Lung microvascular endothelial cell (primary cell): ENCODE results near the gene PARP8. TPM values are rescaled to one million over a fixed set of nuclear protein-coding genes. Genes with fewer than 3 reads are reported as not detected.
A peak's percentile ranks its signal among the peaks of the same experiment; 100 is the strongest.

Experiments
- DNase-seq, 2 donors: peaks; one replicate each; pipeline versions ENCODE4 v3.0.0 to v3.0.0-alpha.2; 2010; ENCODE audit warnings: low read depth in 2 of 2
- total RNA-seq: library from RNA; depleted of rRNA; stranded (reverse); fragments of >200 nt; gene quantifications from 2 replicates; pipeline ENCODE4 v1.2.1, GENCODE V29; 2014

PARP8 gene
- total RNA-seq, 1 donor from 2014 or later, result 0.99 TPM

DNA sequence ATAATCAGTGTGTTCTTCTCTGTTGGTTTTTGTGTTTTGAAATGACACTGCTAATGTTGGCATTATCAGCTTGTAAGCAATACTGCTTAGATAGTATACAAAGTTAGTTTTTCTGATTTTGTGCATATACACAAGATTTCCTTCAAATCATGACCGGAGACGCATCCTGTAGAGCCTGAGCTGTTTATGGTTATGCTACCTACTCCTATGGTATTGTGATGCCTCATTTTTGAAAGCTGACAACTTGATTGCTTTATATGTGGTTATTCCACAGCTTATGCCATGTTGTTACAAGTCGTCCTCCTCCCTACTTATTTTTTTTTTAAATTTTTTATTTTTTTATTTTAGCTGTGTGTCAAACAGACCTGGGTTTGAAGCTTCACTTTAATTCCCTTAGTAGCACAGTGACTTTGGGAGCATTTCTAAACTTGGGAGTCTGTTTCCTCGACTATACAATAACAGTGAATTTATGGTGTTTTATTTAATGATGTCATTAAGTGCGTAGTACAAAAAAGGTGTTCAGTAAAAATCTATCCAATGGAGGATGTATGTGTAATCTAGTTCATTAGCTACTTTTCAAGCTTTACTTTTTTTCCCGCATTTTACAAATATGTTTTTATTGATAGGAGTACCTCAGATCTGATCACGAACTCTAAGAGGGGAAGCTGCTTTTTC lies 59.5 kb downstream of the PARP8 start:
- DNase-seq, result no peak

DNA sequence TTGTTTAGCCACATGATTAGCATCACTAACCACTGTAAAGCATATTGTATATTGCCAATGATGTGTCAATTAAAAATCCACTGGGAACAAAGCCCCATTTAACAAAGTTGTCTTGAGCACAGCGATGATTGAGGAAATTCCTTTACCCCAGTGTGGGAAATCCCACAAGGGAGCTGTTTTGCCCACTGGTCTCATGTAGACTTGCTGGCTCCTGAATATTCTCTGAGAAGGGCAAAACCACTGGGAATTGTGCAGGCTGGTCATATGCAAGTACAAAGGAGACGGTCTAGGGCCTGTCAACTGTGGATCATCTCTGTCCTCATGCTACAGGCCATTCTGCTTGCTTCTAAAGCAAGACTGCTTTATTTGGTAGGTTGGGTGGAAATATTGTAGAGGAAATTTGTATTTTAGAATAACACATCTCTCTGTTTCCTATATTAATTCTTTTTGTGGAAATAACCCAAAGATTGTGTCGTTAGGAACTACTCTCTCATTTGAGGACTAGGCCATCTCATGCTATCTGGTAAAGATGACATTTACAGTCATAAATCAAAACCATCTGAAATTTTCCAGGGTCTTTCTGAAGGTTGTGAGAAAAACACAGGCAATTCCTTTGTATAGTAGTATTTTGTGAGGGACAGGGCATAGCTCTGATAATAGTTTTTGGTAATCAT lies 60.2 kb downstream of the PARP8 start:
- DNase-seq, result no peak

DNA sequence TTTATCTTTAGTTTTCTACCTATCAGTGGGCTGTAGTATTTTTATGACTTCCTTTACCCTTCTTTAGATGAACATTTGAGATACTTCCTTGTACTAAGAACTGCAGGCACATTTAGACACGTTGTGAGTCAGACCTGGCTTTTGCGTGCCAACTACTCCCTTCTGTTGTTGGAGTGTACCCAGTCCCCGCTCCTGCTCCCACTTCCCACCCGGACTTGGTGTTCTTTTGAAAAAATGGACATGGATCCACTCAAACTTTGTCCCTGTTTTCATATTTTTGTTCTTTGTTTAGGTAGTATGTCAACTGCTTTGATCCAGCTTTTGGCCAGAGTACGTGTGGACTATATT lies 60.7 kb downstream of the PARP8 start:
- DNase-seq, result no peak

DNA sequence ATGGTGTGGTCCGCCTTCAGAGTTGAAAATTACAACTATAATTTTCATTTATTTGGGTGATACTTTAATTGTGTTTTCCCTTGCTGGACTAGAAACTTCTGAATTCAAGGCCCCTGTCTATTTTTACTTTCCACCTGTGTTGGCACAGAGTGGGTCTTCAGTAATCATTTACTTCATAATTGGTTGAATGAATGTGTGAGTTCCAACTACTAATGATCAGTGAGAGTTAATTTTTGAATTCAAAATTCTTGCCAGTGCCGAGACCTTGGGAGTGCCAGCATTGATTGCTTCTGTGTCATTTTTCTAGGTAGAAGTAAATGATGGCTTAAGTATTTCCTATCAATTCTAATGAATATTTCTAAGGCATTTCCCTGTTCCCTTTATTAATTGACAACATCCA lies 61.4 kb downstream of the PARP8 start:
- DNase-seq, result no peak

DNA sequence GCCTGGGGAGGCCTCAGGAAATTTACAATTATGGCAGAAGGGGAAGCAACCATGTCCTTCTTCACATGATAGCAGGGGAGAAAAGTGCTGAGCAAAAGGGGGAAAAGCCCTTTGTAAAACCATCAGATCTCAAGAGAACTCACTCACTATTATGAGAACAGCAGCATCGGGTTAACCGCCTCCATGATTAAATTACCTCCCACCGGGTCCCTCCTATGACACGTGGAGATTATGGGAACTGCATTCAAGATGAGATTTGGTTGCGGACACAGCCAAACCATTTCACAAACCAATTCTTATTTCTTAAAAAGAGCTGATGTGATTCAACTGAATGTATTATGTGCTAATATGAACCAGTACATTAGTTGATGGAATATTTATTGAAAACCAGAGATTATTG lies 63.9 kb downstream of the PARP8 start:
- no peak for DNase-seq

DNA sequence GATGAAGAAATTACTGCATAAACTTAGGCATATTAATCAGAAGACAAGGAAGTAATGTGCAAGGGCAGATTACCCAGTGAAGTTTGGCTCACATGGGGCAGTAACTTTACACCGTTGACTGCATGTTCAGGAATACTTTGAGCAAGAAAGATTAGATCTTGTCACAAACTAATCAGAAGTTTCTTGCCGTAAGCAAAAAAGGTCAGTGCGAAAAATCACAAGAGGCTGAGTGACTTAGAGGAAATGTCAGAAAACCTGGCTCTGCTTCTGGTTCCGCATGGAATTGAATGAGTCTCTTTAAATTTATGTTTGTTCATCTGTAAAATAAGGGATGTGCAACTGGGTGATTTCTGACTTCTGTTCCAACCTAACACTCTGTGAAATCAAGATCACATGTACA lies 64.4 kb downstream of the PARP8 start:
- no peak for DNase-seq

DNA sequence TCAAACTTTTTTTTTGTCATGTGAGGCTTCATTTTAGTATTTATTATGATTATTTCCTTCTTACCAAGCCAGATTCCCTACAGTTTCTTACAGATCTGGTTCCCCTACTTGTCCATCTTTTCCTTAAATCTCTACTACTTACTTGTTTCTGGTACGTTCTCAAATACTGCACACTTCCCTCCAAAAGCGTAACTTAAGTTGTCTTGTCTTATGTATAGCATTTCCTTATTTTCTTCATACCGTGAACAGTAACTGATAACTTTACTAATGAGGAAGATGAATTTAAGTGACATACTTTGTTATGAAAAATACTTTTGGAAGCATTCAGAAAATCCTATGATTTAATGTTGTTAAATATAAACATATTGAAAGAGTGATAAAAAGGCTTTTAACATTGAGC lies 67.3 kb downstream of the PARP8 start:
- no peak for DNase-seq

DNA sequence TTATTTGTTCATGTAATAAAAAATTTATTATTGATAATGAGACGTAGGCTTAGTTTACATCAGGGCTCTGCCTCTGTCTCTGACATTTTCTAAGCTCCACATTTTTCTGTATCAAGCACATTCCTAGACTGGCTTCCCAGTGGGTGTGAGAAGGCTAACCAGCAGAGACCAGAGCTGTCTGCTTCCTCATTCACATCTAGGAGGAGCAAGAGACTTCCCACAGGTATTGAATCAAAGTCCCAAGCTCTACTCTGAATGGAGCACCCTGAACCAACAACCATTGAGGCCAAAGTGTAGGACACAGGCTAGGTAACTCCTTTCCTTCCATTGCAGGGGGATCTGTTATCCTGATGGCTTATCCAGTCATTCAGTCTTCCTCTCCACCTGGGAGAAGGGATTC lies 72.4 kb downstream of the PARP8 start:
- no peak for DNase-seq

DNA sequence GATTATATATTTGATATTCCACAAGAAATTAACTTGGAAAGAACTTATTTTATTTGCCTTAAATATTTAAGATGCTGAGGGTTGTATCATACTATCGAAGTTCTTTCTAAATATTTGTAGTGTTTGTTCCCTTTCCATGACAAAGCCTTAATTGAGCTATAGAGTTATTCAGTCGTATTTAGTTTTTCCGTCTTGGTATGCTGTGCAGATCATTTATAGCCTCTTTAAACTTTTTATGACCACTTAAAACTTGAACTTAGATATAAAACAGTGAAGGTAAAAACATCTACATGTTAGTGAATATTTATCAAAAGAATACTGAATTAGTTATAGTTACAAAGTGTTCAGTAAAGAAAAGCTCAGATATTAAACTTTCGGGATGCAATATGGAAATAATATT lies 74.4 kb downstream of the PARP8 start:
- DNase-seq, result no peak

DNA sequence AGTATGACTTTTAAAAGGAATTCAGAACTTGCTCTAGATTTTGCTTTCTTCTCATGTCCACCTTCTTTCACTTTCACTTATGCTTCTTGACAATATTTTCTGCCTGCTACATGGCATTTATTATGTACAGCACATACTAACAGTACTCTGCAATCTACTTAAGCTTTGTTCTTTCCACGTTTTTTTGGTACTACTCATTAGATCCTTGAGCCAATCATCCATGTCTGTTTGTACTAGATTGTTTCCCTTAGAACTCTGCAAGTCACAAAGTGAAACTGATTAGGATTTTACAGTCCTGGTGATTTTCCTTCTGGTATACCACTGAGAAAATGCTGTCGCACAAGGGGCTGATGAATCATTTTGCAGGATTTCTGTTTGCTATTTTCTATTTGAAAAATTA lies 78.3 kb downstream of the PARP8 start:
- no peak for DNase-seq

DNA sequence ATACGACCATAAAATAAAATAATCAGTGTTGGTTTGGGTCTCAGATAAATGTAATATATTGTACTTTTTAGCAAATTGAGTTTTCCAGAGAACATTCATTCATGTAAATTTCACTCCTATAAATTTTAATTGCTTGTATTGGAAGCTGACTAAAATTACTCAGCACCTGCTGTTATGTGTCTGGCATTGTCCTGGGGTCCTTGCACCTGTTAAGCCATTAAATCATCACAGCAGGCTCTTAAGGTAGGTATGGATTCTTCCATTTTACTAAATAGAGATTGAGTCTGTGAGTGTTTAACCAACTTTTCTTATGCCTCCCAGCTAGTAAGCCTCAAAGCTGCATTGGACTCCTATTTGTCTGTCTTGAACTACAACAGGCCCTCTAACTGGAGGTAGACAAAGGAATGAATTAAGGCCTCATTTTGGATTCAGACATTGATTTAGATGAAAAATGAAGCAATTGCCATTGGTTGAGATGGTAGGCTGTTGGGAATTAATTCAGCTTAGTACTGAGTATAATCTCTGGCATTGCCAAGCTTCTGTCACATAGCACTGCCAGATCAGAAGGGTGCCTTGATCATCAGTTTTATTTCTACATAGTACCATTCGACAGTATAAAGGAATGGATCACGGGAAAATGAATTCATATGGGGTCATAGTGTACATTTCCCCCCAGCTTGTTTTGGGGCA lies 78.9 kb downstream of the PARP8 start:
- DNase-seq, result no peak

DNA sequence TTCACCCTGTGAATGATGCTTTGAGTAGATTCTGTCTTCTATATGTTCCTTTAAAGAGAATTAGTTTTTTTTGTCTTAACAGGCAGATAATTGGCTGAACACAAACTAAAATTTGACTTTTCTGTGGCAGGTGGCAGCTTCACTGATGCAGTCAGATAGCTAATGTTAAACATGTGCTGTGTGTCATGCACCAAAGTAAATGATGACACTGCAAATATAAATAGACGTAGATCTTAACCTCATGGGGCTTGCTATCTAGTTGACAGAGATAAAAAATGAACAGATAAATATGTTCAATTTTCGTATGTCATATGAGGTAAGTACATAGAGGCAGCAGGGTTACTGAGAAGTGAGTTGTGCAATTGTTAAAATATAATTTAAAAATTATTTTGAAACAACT lies 82.7 kb downstream of the PARP8 start:
- no peak for DNase-seq

DNA sequence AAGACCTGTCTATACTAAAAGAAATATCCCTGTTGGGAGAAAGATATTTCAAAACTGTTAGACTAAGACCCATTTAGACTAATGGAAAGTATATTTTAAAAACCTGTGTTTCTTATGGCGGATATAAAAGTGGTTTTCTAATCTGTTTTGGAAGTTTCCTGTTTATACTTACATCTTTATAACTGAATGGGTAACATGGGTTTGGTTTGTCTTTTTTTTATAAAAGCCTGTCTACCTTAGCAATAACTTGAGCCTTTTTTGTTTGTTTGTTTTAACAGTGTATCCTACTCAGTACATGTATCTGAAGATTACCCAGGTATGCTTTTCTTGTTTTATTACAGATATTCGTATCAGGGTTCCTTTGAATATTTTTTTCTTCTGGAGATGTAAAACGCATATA lies 83.4 kb downstream of the PARP8 start:
- DNase-seq, result no peak

DNA sequence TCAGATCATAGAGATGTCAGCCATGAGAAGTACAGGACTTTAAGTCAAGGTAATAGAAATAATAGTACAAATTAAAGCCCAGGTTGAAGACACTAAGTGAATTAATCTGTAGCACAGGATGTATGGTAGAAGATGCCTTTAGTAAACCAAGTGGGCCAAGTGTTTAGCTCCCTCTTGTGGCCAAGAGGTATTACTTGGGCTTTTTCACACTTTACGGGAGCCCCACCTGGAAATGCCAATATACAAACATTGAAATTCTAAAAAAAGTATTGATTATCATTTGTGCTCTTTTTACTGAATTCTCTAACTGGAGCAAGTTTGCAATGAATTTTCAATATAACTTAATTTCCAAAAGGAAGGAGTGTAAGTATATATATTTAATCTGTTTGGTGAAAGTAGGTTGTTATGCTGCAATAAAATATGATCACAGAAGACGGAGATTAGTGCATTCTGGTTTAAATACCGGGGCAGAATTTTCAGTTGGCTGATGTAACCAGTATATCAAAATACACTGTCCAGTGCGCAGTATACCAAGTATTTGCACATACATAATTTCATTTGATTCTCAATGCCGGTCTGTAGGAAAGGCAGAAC lies 84.7 kb downstream of the PARP8 start:
- peak; percentile 23 to 29 for DNase-seq

DNA sequence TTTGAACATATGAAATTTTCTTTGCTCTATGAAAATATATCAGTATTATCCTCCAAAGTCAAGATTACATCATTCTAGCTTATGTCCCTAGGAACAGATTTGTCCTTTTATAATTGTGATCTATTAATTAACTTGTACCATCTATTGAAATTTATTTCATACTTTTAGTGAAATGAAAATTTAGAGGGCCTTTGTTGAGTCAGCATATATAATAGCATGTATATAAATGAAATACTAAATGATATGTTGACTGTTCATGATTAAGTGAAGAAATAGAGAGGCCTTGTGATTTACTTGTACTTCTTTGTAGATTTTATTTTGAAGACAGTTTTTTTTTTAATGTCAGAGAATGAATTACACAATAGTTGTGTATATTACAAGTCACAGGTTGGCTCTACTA lies 86.4 kb downstream of the PARP8 start:
- DNase-seq, result no peak

DNA sequence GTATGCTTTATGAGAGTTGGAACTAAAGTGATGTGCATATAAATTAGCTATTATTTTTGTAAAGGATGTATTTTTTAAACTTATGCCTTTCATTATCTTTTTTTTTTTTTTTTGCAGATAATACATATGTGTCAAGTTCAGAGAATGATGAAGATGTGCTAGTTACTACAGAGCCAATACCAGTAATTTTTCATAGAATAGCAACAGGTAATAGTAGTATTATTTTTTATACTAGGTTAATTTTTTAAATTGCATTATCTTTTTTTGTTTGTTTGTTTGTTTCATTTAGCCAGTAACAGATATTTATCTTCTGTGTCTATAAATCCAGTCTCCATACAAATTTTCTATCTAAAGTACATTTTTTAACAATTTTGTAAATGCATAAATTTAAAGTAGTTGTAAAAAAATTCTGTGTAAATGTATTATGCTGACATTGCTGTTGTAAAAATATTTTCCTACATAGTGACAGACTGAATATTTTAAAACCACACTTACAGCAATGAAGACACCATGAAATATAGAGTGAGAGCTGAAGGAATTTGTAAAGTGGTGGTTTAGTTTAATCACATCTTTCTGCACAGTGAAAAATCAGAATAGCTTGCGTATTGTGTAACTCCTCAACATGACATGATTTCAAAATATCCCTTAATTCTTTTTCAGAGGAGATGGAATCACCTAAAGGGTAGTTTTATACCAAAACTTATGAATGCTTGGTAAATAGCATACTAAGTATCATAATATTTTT lies 93.3 kb downstream of the PARP8 start:
- DNase-seq, result no peak

DNA sequence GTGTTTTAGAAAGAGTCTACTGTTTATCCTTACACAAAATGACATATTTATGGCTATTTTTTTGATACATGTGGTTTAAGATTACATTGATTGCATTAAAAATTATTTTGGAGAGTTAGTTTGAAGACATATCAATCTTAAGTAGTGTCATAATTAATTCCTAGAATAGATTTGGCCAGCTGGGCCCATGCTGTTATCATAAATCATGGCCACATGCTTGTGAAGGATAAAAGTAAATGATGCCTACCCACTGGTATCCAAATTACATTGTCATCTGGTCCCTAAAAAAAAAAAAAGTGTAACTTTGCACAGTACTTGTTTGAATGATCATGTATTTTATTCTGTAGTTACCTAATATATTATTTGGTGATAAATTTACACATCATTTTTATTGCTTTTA lies 96.9 kb downstream of the PARP8 start:
- no peak for DNase-seq

DNA sequence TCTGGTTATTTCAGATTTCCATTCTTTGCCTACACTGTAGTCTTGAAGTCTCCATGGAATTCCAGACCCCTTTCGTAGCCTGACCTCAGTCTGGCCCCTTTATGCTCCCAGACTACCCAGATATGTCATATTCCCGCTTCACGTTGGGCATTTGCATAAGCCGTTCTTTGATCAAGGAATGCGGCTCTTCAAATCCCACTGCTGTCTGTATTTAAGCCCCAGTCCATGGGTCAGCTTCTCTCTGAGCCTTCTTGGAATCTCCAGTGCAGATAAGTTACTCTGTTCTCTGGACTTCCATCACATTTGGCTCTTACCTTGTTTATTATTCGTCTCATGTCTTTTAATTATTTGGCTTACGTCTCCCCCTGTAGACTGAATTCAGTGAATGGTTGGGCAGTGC lies 97.4 kb downstream of the PARP8 start:
- DNase-seq, result no peak

DNA sequence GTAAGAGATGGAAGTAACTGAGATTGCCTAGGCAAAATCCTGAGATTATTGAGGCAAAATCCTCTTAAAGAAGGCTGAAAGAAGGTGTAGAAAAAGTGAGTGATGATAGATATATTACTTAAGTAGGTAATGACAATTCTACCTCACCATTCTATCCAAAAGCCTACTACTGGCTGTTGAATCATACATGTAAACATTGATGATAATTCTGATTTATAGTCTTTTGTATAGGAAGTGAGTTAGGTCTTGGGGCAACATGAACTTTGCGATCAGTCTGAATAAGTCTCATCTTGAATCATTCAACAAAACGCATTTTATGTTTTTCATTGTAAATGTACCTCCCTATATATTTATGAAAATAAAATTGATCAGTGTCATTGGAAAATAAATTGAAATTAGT lies 99.6 kb downstream of the PARP8 start:
- DNase-seq, result no peak

DNA sequence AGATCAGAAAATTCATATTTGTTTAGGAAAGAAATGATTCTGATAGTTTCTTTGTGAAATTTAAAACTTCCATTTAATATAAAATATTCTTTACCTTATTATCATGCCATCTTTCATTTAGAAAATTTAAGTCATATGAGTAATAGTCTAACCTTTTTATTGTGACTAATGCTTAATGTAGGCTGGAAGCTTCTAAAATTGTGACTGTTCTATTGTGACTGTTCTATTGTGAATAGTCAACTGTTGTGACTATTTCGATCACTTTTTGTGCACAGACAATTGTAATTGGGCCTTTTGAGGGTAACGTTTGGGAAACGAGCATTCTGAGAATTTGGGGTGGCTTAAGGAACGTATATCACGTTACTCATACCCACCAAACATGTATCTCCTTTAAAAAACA lies 100.0 kb downstream of the PARP8 start:
- no peak for DNase-seq

DNA sequence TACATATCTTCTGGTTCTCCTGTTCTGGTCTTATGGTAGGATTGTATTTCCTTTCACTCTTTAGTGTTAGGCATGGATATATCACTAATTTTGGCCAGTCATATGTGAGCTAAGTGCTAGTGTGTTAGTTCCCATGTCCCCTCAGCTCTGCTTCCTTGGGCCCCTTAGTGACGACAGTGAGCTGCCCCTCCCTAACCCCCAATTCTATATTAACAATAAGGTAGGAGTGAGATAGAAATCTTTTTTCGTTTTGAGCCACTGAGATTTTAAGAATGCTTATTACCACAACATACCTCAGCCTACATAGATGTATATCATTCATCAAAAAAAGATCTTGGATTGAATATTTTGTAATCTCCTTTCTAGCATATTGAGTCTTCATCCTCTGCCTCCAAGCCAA lies 100.5 kb downstream of the PARP8 start:
- DNase-seq, result no peak

DNA sequence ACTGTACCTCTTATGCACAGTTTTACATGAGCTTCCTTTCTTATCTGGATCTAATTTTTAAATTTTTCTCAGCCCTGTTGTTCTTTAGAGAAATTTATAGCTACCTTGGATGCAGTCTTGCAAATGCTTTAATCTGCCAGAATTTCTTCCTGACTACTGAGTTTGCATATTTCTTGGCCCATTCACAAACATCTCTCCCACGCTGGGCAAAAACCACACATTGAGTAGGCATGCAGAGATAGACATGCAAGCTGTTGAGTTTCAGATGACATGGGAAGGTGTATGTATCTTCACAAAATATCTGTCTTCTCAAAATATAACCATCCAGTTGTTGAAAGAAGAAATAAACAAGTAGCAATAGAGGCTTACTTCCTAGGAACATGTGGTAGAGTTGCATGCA lies 101.2 kb downstream of the PARP8 start:
- no peak for DNase-seq
